Urothelium cell line (cell line): ENCODE results near the gene NEDD4L.

ENCODE experiments used
- DNase-seq: peaks from one replicate; pipeline ENCODE4 v3.0.0; 2011; ENCODE audit warnings: low spot score, mixed read lengths
- FAIRE-seq: peaks from 2 replicates; lab custom pipeline; 2011; peaks lifted over from hg19 to GRCh38; lab: Jason Lieb, UNC

NEDD4L gene

GRCh38 chr18:58325494-58325893, 281.5 kb downstream of the NEDD4L start:
- FAIRE-seq = no peak
- no peak for DNase-seq

DNA sequence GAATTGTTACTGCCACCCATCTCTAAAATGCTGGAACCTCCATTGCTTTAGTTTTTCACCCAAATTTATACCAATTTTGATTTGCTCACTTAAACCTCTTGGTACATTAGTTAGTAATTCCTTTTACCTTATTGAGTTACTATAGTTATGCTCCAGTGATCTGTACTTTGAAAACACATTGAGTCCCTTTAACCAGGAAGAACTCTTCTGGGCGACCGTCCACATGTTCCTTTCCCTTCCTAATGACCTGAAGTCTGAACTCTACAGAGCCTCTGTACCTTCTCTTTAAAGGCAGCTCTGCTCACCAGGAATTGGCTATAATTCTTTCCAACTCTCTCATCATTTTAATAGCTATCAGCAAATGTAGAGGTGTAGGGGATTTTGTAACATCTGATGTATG, 290.0 kb downstream of the NEDD4L start:
- DNase-seq = no peak

DNA sequence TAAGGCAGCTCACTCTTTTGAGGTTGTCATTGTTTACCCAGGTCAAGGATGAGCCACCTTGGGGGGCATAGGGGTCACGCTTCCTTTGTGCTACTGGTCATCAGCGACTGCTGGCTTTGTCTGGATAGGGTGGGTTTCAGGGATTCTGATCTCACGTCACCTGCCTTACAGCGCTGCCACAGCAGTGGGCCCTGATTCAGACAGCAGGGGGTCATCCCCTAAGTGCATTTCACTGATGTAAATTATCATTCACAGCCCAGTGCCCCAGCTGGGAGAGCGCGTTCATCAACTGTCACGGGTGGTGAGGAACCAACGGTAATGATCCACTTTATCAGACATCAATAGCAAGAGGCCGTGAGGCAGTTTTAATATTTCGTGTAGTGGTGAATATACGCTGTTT, 291.2 kb downstream of the NEDD4L start:
- FAIRE-seq (no peak), DNase-seq (no peak)

More for the DNA sequence above, 290.0 kb downstream of the NEDD4L start:
- FAIRE-seq = no peak

DNA sequence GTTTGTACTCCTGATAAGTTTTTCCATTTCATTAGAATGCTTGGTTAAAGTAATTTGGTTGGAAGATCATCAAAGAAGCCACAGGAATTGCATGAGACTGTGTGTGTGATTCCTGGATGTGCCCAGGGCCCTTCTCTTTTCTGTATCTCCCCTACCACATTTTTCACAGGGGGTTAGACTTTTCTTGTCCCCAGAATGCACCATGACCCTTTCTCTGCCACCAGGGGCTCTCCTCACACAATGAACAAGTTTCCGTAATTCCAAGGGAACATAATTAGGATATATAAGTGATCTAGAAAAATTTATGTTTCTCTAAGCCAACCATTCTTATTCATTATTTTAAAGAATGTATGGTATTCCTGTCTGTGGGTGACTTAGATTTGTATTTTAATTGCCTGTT, 291.8 kb downstream of the NEDD4L start:
- DNase-seq = no peak
- FAIRE-seq = no peak

GRCh38 chr18:58336605-58337004, 292.6 kb downstream of the NEDD4L start:
- DNase-seq (no peak), FAIRE-seq (no peak)

GRCh38 chr18:58337285-58337684, 293.3 kb downstream of the NEDD4L start:
- DNase-seq (no peak), FAIRE-seq (no peak)

- DNase-seq = no peak
- no peak for FAIRE-seq
Observed at GRCh38 chr18:58337686-58338085, 293.7 kb downstream of the NEDD4L start.

- FAIRE-seq = no peak
- no peak for DNase-seq
Observed at GRCh38 chr18:58338141-58338540, 294.1 kb downstream of the NEDD4L start.

GRCh38 chr18:58338961-58339592, 295.1 kb downstream of the NEDD4L start:
- no peak for FAIRE-seq

DNA sequence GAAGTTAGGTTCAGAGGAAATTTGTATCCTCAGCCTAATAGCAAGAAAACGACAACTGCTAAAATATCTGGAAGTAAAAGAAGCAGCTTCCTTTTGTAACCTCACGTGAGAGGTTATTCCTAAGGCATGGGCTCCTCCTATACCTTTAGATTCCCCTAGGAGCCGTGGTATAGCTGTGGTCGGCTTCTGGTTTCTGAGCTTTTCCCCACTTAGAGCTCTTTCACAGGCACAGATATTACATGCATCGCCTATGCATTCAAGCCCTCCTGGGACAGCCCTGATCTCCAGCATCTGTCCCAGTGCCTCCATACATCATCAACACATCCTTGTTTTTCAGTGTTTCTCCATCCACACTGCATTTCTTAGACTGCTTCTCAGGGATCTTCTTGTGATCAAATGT, 295.9 kb downstream of the NEDD4L start:
- FAIRE-seq (no peak), DNase-seq (no peak)

More at GRCh38 chr18:58338961-58339592, 295.1 kb downstream of the NEDD4L start:
- DNase-seq = no peak

DNA sequence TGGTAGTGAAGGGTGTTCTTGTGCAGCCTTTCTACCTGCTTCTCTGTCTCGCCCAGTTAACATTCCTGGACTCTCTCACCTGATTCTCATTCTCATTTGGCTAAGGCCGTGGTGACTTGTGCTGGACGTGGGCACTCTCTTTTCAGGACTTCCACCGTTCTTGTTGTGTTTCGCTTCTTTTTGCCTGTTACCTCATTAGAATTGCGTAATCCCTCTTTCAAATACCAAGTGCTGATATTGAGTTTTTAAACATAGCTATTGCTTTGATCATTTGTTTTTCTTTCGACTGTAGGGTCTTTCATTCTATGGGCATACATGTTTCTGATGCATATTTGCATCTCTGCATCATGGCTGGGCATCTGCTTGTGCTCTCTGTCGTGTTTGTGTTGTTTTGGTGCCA, 297.9 kb downstream of the NEDD4L start:
- FAIRE-seq = no peak

DNA sequence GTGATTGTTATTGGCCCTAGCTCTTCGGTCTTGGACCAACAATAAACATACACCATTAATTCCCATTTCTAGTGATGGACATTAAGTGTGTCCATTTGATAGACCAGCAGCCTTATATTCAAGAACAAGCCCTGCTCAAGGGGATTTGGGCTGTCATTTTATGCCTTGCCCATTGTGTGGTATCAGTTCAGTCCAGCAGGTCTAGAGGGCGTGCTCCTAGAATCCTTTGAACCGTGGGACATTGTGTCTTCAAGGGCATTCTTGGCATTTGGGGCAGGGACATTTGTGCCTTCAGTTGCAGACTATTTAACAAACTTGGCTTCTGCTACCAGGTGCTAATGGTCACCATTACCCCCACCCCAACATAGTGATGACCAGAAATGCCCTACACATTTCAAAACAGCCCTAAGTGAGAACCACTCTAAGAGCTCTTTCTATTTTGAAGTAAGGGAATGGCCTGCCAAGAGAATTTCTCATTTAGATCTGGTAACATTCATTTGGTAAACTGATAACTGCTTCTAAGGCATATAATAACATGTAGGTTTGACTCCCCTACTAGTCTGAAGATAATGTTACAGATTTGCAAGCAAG, 300.1 kb downstream of the NEDD4L start:
- FAIRE-seq (no peak), DNase-seq (no peak)

More for the DNA sequence above, 297.9 kb downstream of the NEDD4L start:
- no peak for DNase-seq

DNA sequence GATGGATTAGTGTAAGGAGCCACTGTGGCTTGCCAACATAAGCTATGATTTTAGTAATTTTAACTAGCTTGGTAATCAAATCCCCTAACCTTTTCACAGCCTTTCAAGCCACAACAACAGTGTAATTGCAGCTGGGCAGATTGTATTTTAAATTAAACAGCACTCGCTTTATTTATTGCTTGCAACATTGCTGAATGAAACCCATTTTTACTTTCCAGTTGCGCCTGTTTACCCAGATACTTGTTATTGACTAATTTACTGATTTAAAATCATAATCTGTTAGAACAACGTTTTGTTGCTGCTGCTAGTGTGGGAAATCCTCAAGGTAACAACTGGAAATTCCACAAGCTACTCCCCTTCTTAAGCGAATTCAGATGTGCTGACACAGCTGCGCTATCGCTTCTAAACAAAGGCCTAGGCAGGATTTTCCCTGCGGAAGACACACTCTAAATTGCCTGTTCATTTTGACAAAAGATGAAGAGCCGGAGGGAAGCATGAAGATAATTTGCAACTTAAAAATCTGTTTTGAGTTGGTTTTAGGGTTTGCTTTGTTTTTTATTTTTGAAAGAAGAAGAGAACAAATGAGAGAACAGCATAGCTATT, 300.9 kb downstream of the NEDD4L start:
- FAIRE-seq (no peak), DNase-seq (no peak)

DNA sequence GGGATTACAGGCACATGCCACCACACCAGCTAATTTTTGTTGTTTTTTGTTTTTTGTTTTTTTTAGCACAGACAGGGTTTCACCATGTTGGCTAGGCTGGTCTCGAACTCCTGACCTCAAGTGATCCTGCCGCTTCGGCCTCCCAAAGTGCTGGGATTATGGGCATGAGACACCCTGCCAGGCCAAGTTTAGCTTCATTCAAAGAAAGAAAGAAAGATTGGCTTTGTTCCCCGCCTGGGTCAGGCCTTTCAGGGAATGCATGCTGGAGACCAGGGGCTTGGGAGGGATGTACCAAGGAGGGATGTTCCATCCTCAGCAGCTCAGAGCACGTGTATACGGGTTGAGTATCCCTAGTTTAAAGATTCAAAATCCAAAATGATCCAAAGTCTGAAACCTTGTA, 301.8 kb downstream of the NEDD4L start:
- FAIRE-seq (no peak), DNase-seq (no peak)

GRCh38 chr18:58347135-58347534, 303.1 kb downstream of the NEDD4L start:
- FAIRE-seq = no peak
- no peak for DNase-seq

- DNase-seq (no peak), FAIRE-seq (no peak)
Observed at GRCh38 chr18:58348517-58348916, 304.5 kb downstream of the NEDD4L start.

GRCh38 chr18:58348951-58349350, 304.9 kb downstream of the NEDD4L start:
- DNase-seq = no peak
- FAIRE-seq = no peak

DNA sequence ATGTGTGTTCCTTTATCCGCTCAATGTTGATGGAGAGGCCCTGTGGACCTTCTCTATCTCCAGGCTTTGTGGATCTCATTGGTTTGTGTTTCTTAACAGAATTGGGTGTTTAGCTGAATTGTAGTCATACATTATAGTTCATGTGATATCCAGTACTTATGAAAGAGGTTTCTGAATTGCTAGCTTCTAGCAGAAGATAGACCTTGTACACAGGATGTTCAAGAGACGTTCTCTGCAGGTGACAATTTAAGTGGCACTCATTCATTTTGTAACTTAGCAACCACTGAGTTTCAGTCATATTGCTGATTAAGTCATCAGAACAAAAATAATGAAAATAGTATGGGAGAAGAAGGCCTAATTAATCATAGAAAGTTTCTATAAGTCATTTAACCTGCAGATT, 305.6 kb downstream of the NEDD4L start:
- FAIRE-seq (no peak), DNase-seq (no peak)

DNA sequence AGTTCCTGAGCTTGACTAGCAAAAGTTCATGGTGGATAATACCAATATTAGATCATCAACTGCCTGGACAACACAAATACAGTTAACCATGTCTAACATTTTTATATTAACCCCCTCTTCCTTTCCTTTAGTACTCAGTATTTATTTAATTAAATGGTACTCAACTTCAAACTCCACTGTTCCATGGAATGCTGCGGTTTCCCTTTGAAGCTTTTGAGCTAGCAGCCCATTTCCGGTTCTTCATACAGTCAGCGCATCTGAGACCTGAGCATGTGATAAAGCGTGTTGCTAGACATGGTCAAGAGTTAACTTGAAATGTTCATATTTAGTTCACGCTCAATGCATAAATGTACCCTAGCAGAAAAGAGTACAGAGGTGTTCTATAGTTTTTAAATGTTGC, 306.5 kb downstream of the NEDD4L start:
- FAIRE-seq = no peak
- DNase-seq = no peak

GRCh38 chr18:58351776-58352175, 307.8 kb downstream of the NEDD4L start:
- no peak for FAIRE-seq
- DNase-seq = no peak

- DNase-seq = no peak
- FAIRE-seq = no peak
Observed at GRCh38 chr18:58353581-58353980, 309.6 kb downstream of the NEDD4L start.

DNA sequence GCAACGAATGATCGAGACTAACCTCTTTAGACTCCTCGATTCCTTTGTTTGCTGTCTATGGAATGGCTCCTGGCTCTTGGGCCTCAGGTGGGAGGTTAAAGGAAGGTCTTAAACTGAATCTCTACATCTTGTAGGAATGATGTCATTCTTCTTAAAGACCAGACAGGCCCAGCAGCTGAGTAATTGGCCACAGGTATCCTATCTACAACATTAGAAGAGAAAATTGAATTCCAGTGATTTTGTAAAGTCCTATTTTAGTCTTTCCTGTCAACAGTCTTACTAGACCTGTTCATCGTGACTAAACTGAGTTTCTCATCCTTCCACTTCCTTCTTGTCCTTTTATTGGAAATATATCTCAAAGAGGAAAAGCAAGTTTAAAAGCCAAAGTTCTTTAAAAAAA, 310.0 kb downstream of the NEDD4L start:
- FAIRE-seq = no peak

More for the DNA sequence above, 310.0 kb downstream of the NEDD4L start:
- DNase-seq = no peak
